DOHH2 (cell line): ENCODE results near the gene EPHB2.

Source experiments
- H3F3A ChIP-seq: fragments of 200-600 bp; sonication (generic), shearing (Covaris generic); 2 replicates; pipeline ENCODE4 v1.6.0; 2016; ENCODE audit warnings: antibody characterized with exemption, mild to moderate bottlenecking; ENCODE audit not compliant: control insufficient read depth, insufficient read depth
- H3K27ac ChIP-seq: fragments of 200-600 bp; sonication (generic); 2 replicates; pipeline ENCODE4 v1.5.1; 2014; ENCODE audit warnings: low read depth, mild to moderate bottlenecking, low read length, moderate library complexity
- H3K27me3 ChIP-seq: fragments of 200-600 bp; sonication (generic); 2 replicates; pipeline ENCODE4 v1.6.1; 2014; ENCODE audit warnings: mild to moderate bottlenecking, low read length, mixed read lengths; ENCODE audit not compliant: control insufficient read depth
- H3K36me3 ChIP-seq: fragments of 200-600 bp; sonication (generic); 2 replicates; pipeline ENCODE4 v1.6.1; 2014; ENCODE audit warnings: mild to moderate bottlenecking, low read length, moderate library complexity, mixed read lengths; ENCODE audit not compliant: control insufficient read depth
- H3K4me1 ChIP-seq: fragments of 200-600 bp; sonication (generic); 2 replicates; pipeline ENCODE4 v1.6.1; 2014; ENCODE audit warnings: mild to moderate bottlenecking, low read length, mixed read lengths; ENCODE audit not compliant: control insufficient read depth
- H3K4me2 ChIP-seq: fragments of 200-600 bp; sonication (generic); 2 replicates; pipeline ENCODE4 v1.6.0; 2014; ENCODE audit warnings: mild to moderate bottlenecking, low read length, moderate library complexity
- H3K4me3 ChIP-seq: fragments of 200-600 bp; sonication (generic); 2 replicates; pipeline ENCODE4 v1.5.1; 2014; ENCODE audit warnings: mild to moderate bottlenecking, low read length, mixed read lengths
- H3K79me2 ChIP-seq: fragments of 200-600 bp; sonication (generic); 2 replicates; pipeline ENCODE4 v1.6.1; 2014; ENCODE audit warnings: mild to moderate bottlenecking, low read length, mixed read lengths; ENCODE audit not compliant: control insufficient read depth
- H3K9me2 ChIP-seq: fragments of 200-600 bp; sonication (generic); replicated peaks from 2 replicates; pipeline ENCODE4 v1.6.1; 2014; ENCODE audit warnings: mild to moderate bottlenecking, low read length, mixed read lengths; ENCODE audit not compliant: control insufficient read depth
- H3K9me3 ChIP-seq: fragments of 200-600 bp; sonication (generic); 2 replicates; pipeline ENCODE4 v1.6.1; 2014; ENCODE audit warnings: antibody characterized with exemption, low read length, mixed read lengths; ENCODE audit not compliant: control insufficient read depth, insufficient read depth
- H4K20me1 ChIP-seq: fragments of 200-600 bp; sonication (generic); 2 replicates; pipeline ENCODE4 v1.6.0; 2014; ENCODE audit warnings: low read depth, mild to moderate bottlenecking, antibody characterized with exemption, low read length, moderate library complexity; ENCODE audit not compliant: control insufficient read depth, insufficient read depth
- CTCF ChIP-seq: fragments of 200-600 bp; sonication (generic); IDR thresholded peaks from one replicate; pipeline ENCODE4 v1.5.1; 2014; ENCODE audit warnings: antibody characterized with exemption, mild to moderate bottlenecking, low read depth, low read length; ENCODE audit not compliant: poor library complexity, severe bottlenecking
- EZH2phosphoT487 ChIP-seq: fragments of 200-600 bp; sonication (generic); IDR thresholded peaks from 2 replicates; pipeline ENCODE4 v1.6.1; 2017; ENCODE audit warnings: borderline replicate concordance, mild to moderate bottlenecking, antibody characterized with exemption, low read length, moderate library complexity, mixed read lengths

EPHB2 gene

GRCh38 chr1:22850681-22851080 is 140.0 kb downstream of the EPHB2 start:
- H3K9me3 ChIP-seq = no peaks in the 10 kb centered on the region
- H3K27me3 ChIP-seq = no peaks in the 10 kb centered on the region; the same call in 1 of the 2 replicates
- H3K4me1 ChIP-seq = peaks cover 53% of the 10 kb centered on the region
- no peaks in the 10 kb centered on the region for H3K79me2 ChIP-seq
- H3K9me2 ChIP-seq = no peaks in the 10 kb centered on the region
- no peak overlapping the region for H3K4me2 ChIP-seq
- TF ChIP-seq CTCF (no peak), EZH2phosphoT487 (no peak)
- H3K27ac ChIP-seq = no peak overlapping the region
- H4K20me1 ChIP-seq = no peaks in the 10 kb centered on the region
- no peak overlapping the region for H3K4me3 ChIP-seq
- H3F3A ChIP-seq = no peaks in the 10 kb centered on the region
- H3K36me3 ChIP-seq = no peaks in the 10 kb centered on the region

- H3K27ac ChIP-seq = peak overlapping the region; percentile 26; the same call in 1 of the 2 replicates
- no peaks in the 10 kb centered on the region for H3K79me2 ChIP-seq
- H3K4me1 ChIP-seq = peaks cover 54% of the 10 kb centered on the region
- H3K9me3 ChIP-seq = no peaks in the 10 kb centered on the region
- TF ChIP-seq EZH2phosphoT487 = no peak
- no peak for TF ChIP-seq CTCF
- no peaks in the 10 kb centered on the region for H3K9me2 ChIP-seq
- H3K27me3 ChIP-seq = no peaks in the 10 kb centered on the region; the same call in 1 of the 2 replicates
- peak overlapping the region; percentile 36 for H3K4me3 ChIP-seq
- no peaks in the 10 kb centered on the region for H3F3A ChIP-seq
- no peaks in the 10 kb centered on the region for H4K20me1 ChIP-seq
- H3K4me2 ChIP-seq = peak overlapping the region; percentile 47
- H3K36me3 ChIP-seq = no peaks in the 10 kb centered on the region
These were observed 140.9 kb downstream of the EPHB2 start for GRCh38 chr1:22851517-22851916.

- Histone ChIP-seq H3K9me2 (no peaks in the 10 kb centered on the region), H3F3A (no peaks in the 10 kb centered on the region), H3K79me2 (no peaks in the 10 kb centered on the region), H3K4me1 (peaks cover 54% of the 10 kb centered on the region), H3K27ac (peak overlapping the region; percentile 26; the same call in 1 of the 2 replicates), H3K27me3 (no peaks in the 10 kb centered on the region; the same call in 1 of the 2 replicates), H3K4me3 (peak overlapping the region; percentile 36; the same call in 1 of the 2 replicates), H4K20me1 (no peaks in the 10 kb centered on the region), H3K4me2 (peak overlapping the region; percentile 47), H3K9me3 (no peaks in the 10 kb centered on the region), H3K36me3 (no peaks in the 10 kb centered on the region)
- no peak for TF ChIP-seq EZH2phosphoT487
- no peak for TF ChIP-seq CTCF
These were observed 141.6 kb downstream of the EPHB2 start for GRCh38 chr1:22852144-22852655.
